ENCODE data around the gene SENP3.

SENP3 gene

GRCh38 chr17:7563115-7563869, 1.6 kb downstream of the SENP3 start:
- TF ChIP-seq CREB1 (IDR thresholded peaks at IDR 0.05; ENCODE audit: low read depth) (no peak), EGR1 (IDR thresholded peaks at IDR 0.05) (no peak), RAD21 (IDR thresholded peaks at IDR 0.05; ENCODE audit: low read depth) (no peak), MAX (IDR thresholded peaks at IDR 0.05) (no peak), NFIC (IDR thresholded peaks at IDR 0.05) (no peak)

- no peak for TF ChIP-seq FOXM1 (IDR thresholded peaks at IDR 0.05; ENCODE audit: borderline replicate concordance, low read depth)
- no peak for TF ChIP-seq TEAD4 (IDR thresholded peaks at IDR 0.05)
- no peak for TF ChIP-seq USF1 (IDR thresholded peaks at IDR 0.05)
- no peak for TF ChIP-seq MAX (IDR thresholded peaks at IDR 0.05)
- TF ChIP-seq EGR1 (IDR thresholded peaks at IDR 0.05): no peak
- TF ChIP-seq RAD21 (IDR thresholded peaks at IDR 0.05; ENCODE audit: low read depth): no peak
- no peak for TF ChIP-seq NFIC (IDR thresholded peaks at IDR 0.05)
- no peak for TF ChIP-seq REST (IDR thresholded peaks at IDR 0.05; ENCODE audit: low read depth)
- no peak for TF ChIP-seq CEBPB (IDR thresholded peaks at IDR 0.05)
- no peak for TF ChIP-seq ZBTB7A (IDR thresholded peaks at IDR 0.05; ENCODE audit: low read depth)
- TF ChIP-seq TCF12 (IDR thresholded peaks at IDR 0.05; ENCODE audit: low read depth): no peak
- no peak for TF ChIP-seq EP300 (IDR thresholded peaks at IDR 0.05; ENCODE audit: borderline replicate concordance)
- TF ChIP-seq TAF1 (IDR thresholded peaks at IDR 0.05; ENCODE audit: low read depth): no peak
- TF ChIP-seq CREB1 (IDR thresholded peaks at IDR 0.05; ENCODE audit: low read depth): no peak
These were observed 7.9 kb downstream of the SENP3 start for GRCh38 chr17:7569571-7569970.

- TF ChIP-seq EGR1 (IDR thresholded peaks at IDR 0.05) (no peak), YY1 (IDR thresholded peaks at IDR 0.05; ENCODE audit: low read depth) (no peak), REST (IDR thresholded peaks at IDR 0.05; ENCODE audit: low read depth) (no peak), USF1 (IDR thresholded peaks at IDR 0.05) (no peak), FOXM1 (IDR thresholded peaks at IDR 0.05; ENCODE audit: borderline replicate concordance, low read depth) (no peak), CEBPB (IDR thresholded peaks at IDR 0.05) (no peak), CREB1 (IDR thresholded peaks at IDR 0.05; ENCODE audit: low read depth) (no peak), MAX (IDR thresholded peaks at IDR 0.05) (no peak), NFIC (IDR thresholded peaks at IDR 0.05) (no peak), ZBTB7A (IDR thresholded peaks at IDR 0.05; ENCODE audit: low read depth) (no peak)
These were observed 8.6 kb downstream of the SENP3 start for GRCh38 chr17:7570351-7570750.

GRCh38 chr17:7572338-7572587, 10.5 kb downstream of the SENP3 start:
- TF ChIP-seq YY1 (IDR thresholded peaks at IDR 0.05; ENCODE audit: low read depth) (peak; percentile 94), FOXM1 (IDR thresholded peaks at IDR 0.05; ENCODE audit: borderline replicate concordance, low read depth) (no peak), USF1 (IDR thresholded peaks at IDR 0.05) (peak; percentile 97), MAX (IDR thresholded peaks at IDR 0.05) (peak; percentile 100), EGR1 (IDR thresholded peaks at IDR 0.05) (peak; percentile 69; the same call in 1 of the 2 replicates), TAF1 (IDR thresholded peaks at IDR 0.05; ENCODE audit: low read depth) (no peak)

GRCh38 chr17:7572588-7573323, 11.0 kb downstream of the SENP3 start:
- peak; percentile 90 for TF ChIP-seq YY1 (IDR thresholded peaks at IDR 0.05; ENCODE audit: low read depth)
- no peak for TF ChIP-seq RAD21 (IDR thresholded peaks at IDR 0.05; ENCODE audit: low read depth)
- TF ChIP-seq TEAD4 (IDR thresholded peaks at IDR 0.05): 0 out of 2 replicates have a peak, but pooled peaks have one; percentile 3
- no peak for TF ChIP-seq CEBPB (IDR thresholded peaks at IDR 0.05)
- TF ChIP-seq REST (IDR thresholded peaks at IDR 0.05; ENCODE audit: low read depth): no peak
- TF ChIP-seq CREB1 (IDR thresholded peaks at IDR 0.05; ENCODE audit: low read depth): peak; percentile 96
- no peak for TF ChIP-seq ZBTB7A (IDR thresholded peaks at IDR 0.05; ENCODE audit: low read depth)
- TF ChIP-seq TAF1 (IDR thresholded peaks at IDR 0.05; ENCODE audit: low read depth): peak; percentile 88
- TF ChIP-seq FOXM1 (IDR thresholded peaks at IDR 0.05; ENCODE audit: borderline replicate concordance, low read depth): no peak
- peak; percentile 3; the same call in 1 of the 2 replicates for TF ChIP-seq NFIC (IDR thresholded peaks at IDR 0.05)
- TF ChIP-seq TCF12 (IDR thresholded peaks at IDR 0.05; ENCODE audit: low read depth): peak; percentile 57; the same call in 1 of the 2 replicates
- TF ChIP-seq EGR1 (IDR thresholded peaks at IDR 0.05): no peak; the same call in 1 of the 2 replicates
- no peak for TF ChIP-seq MAX (IDR thresholded peaks at IDR 0.05)
- 0 out of 2 replicates have a peak, but pooled peaks have one; percentile 8 for TF ChIP-seq EP300 (IDR thresholded peaks at IDR 0.05; ENCODE audit: borderline replicate concordance)
- TF ChIP-seq USF1 (IDR thresholded peaks at IDR 0.05): no peak

All from Ishikawa (cell line).